ENCODE data around the gene EWSR1.

EWSR1 gene

DNA sequence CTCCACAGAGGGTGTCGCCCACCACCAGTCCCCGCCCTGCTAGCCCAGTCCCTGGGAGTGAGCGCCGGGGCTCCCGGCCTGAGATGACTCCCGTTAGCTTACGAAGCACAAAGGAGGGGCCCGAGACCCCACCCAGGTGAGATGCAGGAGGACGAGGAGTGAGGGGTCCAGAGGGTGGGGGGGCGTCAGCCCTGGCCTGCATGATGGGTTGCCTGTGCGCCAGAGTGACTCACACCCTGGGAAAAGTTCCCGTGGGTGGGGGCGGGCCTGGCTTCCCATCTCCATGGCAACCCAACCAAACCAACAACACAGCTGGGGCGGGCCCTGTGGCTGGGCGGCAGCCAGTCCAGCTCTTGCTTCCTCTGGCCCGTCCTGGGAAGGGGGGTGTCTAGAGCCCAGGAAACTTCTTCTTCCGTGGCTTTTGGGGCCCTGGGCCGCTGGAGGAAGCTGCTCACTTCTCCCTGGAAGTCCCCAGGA is 42.8 kb downstream of the EWSR1 start:
- Histone ChIP-seq H3K4me2 (ENCODE audit: insufficient read depth, low read length) (no peak overlapping the region), H3K9me3 (ENCODE audit: insufficient read depth, low read length, severe bottlenecking) (no peaks in the 10 kb centered on the region), H3K27me3 (ENCODE audit: insufficient read depth, low read length, poor library complexity) (peaks cover 18% of the 10 kb centered on the region), H4K20me1 (ENCODE audit: insufficient read depth, low read length) (peaks cover 8% of the 10 kb centered on the region; the same call in 1 of the 2 replicates), H2AFZ (ENCODE audit: low read depth, low read length) (no peak overlapping the region), H3K79me2 (ENCODE audit: insufficient read depth, low read length) (no peaks in the 10 kb centered on the region), H3K9ac (ENCODE audit: low read depth, low read length) (no peak overlapping the region), H3K36me3 (ENCODE audit: insufficient read depth, low read length) (no peaks in the 10 kb centered on the region), H3K4me3 (ENCODE audit: low read depth in 1 of 2, low read length in 2 of 2) (no peak overlapping the region), H3K27ac (ENCODE audit: low read length) (no peak overlapping the region), H3K4me1 (ENCODE audit: insufficient read depth, low read length) (peaks cover 27% of the 10 kb centered on the region)
- no peak for ATAC-seq (ENCODE audit: insufficient read depth, low read depth)
- peak; percentile 32 for DNase-seq
- TF ChIP-seq CTCF (IDR thresholded peaks at IDR 0.05; ENCODE audit: borderline replicate concordance, extremely low read depth, low read length, poor library complexity, severe bottlenecking) (no peak), EZH2 (IDR thresholded peaks at IDR 0.05; ENCODE audit: borderline replicate concordance, low read depth, low read length, severe bottlenecking) (no peak)

DNA sequence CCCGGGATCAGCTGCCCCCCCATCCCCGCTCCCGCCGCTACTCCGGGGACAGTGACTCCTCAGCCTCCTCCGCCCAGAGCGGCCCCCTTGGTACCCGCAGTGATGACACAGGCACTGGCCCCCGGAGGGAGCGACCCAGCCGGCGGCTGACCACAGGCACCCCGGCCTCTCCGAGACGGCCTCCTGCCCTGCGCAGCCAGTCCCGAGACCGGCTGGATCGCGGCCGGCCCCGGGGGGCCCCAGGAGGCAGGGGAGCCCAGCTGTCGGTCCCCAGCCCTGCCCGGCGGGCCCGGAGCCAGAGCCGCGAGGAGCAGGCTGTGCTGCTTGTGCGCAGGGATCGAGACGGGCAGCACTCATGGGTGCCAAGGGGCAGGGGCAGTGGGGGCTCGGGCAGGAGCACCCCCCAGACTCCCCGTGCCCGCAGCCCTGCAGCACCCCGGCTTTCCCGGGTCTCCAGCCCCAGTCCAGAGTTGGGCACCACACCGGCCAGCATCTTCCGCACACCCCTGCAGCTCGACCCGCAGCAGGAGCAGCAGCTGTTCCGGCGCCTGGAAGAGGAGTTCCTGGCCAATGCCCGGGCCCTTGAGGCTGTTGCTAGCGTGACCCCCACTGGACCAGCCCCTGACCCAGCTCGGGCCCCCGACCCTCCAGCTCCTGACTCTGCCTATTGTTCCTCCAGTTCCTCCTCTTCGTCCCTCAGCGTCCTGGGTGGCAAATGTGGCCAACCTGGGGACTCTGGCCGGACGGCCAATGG is 43.6 kb downstream of the EWSR1 start:
- no peak overlapping the region for H3K9ac ChIP-seq (ENCODE audit: low read depth, low read length)
- H4K20me1 ChIP-seq (ENCODE audit: insufficient read depth, low read length) = peaks cover 8% of the 10 kb centered on the region; the same call in 1 of the 2 replicates
- H3K4me1 ChIP-seq (ENCODE audit: insufficient read depth, low read length) = peaks cover 20% of the 10 kb centered on the region
- H3K4me2 ChIP-seq (ENCODE audit: insufficient read depth, low read length) = no peak overlapping the region
- H3K36me3 ChIP-seq (ENCODE audit: insufficient read depth, low read length) = no peaks in the 10 kb centered on the region
- H3K9me3 ChIP-seq (ENCODE audit: insufficient read depth, low read length, severe bottlenecking) = no peaks in the 10 kb centered on the region
- H2AFZ ChIP-seq (ENCODE audit: low read depth, low read length) = no peak overlapping the region
- H3K27ac ChIP-seq (ENCODE audit: low read length) = no peak overlapping the region
- DNase-seq (no peak), ATAC-seq (ENCODE audit: insufficient read depth, low read depth) (no peak)
- TF ChIP-seq EZH2 (IDR thresholded peaks at IDR 0.05; ENCODE audit: borderline replicate concordance, low read depth, low read length, severe bottlenecking) (no peak), CTCF (IDR thresholded peaks at IDR 0.05; ENCODE audit: borderline replicate concordance, extremely low read depth, low read length, poor library complexity, severe bottlenecking) (no peak)
- no peak overlapping the region for H3K4me3 ChIP-seq (ENCODE audit: low read depth in 1 of 2, low read length in 2 of 2)
- peaks cover 10% of the 10 kb centered on the region for H3K27me3 ChIP-seq (ENCODE audit: insufficient read depth, low read length, poor library complexity)
- H3K79me2 ChIP-seq (ENCODE audit: insufficient read depth, low read length) = no peaks in the 10 kb centered on the region

DNA sequence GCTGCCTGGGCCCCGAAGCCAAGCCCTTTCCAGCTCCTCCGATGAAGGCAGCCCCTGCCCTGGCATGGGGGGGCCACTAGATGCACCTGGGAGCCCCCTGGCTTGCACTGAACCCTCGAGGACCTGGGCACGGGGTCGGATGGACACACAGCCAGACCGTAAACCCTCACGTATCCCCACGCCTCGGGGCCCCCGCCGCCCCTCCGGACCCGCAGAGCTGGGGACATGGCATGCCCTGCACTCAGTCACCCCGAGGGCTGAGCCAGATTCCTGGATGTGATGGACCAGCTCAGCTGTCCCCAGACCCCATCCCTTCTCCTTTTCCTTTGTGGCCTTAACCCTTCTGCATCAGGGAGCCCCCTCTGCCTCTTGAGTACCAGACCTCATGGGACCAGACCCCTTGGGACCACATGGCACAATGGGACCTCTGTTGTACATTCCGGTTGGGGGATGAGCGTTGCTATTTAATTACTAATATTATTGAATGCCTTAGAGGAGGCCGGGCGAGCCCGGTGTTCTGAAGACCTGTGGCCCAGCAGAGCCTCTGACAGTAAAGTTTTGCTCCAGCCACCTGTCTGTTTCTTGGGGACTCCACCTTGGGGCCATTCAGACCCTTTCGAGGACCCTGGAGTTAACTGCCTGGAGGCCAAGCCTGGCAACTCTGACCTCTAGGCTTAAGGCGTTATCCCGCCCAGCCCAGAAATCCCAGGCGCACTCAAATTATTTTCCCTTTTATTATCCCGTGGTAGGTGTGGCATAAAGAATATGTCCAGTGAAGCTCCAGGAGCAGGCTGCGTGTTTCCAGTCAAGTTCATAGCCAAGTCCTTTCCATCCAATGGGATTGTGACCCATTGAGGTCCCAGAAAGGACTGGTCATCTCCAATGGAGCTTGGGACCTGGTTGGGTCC is 44.4 kb downstream of the EWSR1 start:
- no peak overlapping the region for H3K4me2 ChIP-seq (ENCODE audit: insufficient read depth, low read length)
- DNase-seq (no peak), ATAC-seq (ENCODE audit: insufficient read depth, low read depth) (no peak)
- H3K4me1 ChIP-seq (ENCODE audit: insufficient read depth, low read length) = peaks cover 15% of the 10 kb centered on the region
- no peak overlapping the region for H3K27ac ChIP-seq (ENCODE audit: low read length)
- no peaks in the 10 kb centered on the region for H3K9me3 ChIP-seq (ENCODE audit: insufficient read depth, low read length, severe bottlenecking)
- peaks cover 8% of the 10 kb centered on the region; the same call in 1 of the 2 replicates for H4K20me1 ChIP-seq (ENCODE audit: insufficient read depth, low read length)
- TF ChIP-seq EZH2 (IDR thresholded peaks at IDR 0.05; ENCODE audit: borderline replicate concordance, low read depth, low read length, severe bottlenecking) (no peak), CTCF (IDR thresholded peaks at IDR 0.05; ENCODE audit: borderline replicate concordance, extremely low read depth, low read length, poor library complexity, severe bottlenecking) (no peak)
- no peak overlapping the region for H2AFZ ChIP-seq (ENCODE audit: low read depth, low read length)
- H3K36me3 ChIP-seq (ENCODE audit: insufficient read depth, low read length) = no peaks in the 10 kb centered on the region
- no peak overlapping the region for H3K4me3 ChIP-seq (ENCODE audit: low read depth in 1 of 2, low read length in 2 of 2)
- H3K79me2 ChIP-seq (ENCODE audit: insufficient read depth, low read length) = no peaks in the 10 kb centered on the region
- H3K9ac ChIP-seq (ENCODE audit: low read depth, low read length) = no peak overlapping the region
- H3K27me3 ChIP-seq (ENCODE audit: insufficient read depth, low read length, poor library complexity) = peaks cover 9% of the 10 kb centered on the region

Data from DND-41 (cell line).